HG02678 (cell line): ENCODE data around the gene SLC16A6.
"Not testable (repeated sequence)": the region's sequence is repeated elsewhere in the genome, so short reads cannot be mapped to it uniquely, and the experiment has no call there.

Experiments used
- ATAC-seq: cut with Tn5 transposase; IDR thresholded peaks from one replicate; pipeline ENCODE4 v1.9.1; 2021; ENCODE audit warnings: mild to moderate bottlenecking, moderate library complexity; ENCODE audit not compliant: unreplicated experiment

SLC16A6 gene

DNA sequence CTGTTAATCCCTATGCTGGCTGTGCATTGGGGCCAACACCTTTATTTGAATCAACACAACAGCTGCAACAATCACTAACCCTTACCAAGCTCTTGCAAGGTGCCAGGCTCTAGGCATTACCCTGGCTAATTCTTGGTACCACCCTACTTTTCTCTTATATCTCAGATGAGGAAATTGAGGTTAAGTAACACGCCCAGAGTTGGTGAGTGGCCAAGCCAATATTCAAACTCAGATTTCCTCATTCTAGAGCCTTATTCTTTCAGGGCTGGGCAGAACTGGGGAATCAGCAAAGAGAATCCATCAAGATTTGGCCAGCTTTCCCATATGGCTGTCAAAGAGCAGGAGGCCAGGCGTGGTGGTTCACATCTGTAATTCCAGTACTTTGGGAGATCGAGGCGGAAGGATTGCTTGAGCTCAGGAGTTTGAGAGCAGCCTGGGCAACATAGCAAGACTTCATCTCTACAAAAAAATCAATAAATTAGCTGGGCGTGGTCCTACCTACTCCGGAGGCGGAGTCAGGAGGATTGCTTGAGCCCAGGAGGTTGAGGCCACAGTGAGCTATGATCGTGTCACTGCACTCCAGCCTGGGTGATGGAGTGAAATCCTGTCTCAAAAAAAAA lies 24.1 kb upstream of the SLC16A6 start:
- no peak for ATAC-seq

DNA sequence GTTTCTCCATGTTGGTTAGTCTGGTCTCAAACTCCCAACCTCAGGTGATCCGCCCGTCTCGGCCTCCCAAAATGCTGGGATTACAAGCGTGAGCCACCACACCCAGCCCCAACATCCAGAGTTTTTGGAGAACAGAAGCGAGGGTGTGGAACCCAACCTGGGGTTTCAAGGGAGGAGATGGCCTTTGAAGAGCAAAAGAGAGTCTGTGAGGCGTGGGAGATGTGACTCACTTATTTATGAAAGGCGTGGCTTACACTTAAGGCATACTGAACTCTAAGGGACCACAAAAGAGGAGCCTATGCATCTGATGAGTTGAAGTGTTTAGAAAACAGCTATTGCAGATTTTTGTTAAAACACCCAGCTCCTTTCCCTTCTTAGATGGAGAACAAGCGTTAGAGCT lies 19.2 kb upstream of the SLC16A6 start:
- no peak for ATAC-seq

DNA sequence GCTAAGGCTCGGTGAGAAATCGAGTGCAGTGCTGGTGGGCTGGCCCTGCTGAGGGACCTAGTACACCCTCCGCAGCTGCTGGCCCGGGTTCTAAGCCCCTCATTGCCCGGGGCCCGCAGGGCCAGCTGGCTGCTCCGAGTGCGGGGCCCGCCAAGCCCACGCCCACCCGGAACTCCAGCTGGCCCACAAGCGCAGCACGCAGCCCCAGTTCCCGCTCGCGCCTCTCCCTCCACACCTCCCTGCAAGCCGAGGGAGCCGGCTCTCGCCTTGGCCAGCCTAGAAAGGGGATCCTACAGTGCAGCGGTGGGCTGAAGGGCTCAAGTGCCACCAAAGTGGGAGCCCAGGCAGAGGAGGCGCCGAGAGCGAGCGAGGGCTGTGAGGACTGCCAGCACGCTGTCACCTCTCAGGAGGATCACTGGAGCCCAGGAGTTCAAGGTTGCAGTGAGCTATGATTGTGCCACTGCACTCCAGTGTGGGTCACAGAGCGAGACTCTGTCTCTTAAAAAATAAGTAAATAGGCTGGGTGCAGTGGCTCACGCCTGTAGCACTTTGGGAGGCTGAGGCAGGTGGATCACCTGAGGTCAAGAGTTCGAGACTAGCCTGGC lies 18.2 kb upstream of the SLC16A6 start:
- not testable (repeated sequence) for ATAC-seq

DNA sequence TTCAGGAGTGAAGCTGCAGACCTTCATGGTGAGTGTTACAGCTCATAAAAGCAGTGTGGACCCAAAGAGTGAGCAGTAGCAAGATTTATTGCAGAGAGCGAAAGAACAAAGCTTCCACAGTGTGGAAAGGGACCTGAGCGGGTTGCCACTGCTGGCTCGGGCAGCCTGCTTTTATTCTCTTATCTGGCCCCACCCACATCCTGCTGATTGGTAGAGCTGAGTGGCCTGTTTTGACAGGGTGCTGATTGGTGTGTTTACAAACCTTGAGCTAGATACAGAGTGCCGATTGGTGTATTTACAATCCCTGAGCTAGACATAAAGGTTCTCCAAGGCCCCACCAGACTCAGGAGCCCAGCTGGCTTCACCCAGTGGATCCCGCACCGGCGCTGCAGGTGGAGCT lies 17.6 kb upstream of the SLC16A6 start:
- not testable (repeated sequence) for ATAC-seq

DNA sequence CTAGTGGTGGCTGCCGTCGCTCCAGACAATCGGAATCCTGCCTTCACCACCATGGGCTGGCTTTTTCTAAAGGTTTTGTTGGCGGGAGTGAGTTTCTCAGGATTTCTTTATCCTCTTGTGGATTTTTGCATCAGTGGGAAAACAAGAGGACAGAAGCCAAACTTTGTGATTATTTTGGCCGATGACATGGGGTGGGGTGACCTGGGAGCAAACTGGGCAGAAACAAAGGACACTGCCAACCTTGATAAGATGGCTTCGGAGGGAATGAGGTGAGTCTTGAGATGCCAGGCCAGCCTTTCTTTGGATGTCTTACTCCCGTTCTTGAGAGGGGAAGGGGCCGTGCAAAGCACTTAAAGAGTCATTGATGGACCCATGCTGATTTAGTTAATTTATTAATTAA lies 16.5 kb upstream of the SLC16A6 start:
- ATAC-seq, result no peak

DNA sequence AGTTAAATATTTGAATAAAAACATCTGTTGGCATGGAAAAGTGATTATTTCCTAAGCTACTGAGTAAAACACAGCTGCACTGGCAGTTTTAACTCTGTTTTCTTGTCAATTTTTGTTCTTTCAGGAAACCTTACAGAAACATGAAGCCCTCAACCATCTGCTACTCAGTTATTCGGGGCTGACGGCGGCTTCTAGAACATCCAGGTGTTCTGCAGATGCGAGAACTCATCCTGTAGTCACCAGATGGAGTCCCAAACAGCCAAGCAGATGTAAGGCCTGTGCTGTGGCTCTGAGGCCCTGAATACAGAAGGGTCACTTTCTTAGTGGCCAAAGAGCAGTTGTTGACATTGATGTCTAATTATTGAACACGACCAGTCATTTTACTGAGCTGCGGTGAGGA lies 15.9 kb upstream of the SLC16A6 start:
- no peak for ATAC-seq

DNA sequence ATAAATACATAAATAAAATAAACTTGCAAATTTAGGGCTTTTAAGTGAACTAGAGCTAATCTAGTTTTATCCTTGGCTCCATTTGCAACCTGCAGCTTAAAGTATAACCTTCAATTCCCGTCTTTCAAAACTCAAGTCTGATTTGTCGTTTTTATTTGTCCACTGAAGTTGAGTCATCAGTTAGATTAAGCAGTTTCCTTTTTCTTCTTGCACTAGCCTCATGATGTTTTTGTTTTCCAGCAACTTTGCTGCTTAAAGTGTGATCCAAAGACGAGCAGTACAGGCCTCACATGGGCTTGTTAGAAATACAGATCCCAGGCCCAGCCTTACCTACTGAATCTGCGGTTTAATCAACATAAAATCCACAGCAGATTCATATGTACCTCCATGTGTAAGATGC lies 14.2 kb upstream of the SLC16A6 start:
- ATAC-seq, result no peak

DNA sequence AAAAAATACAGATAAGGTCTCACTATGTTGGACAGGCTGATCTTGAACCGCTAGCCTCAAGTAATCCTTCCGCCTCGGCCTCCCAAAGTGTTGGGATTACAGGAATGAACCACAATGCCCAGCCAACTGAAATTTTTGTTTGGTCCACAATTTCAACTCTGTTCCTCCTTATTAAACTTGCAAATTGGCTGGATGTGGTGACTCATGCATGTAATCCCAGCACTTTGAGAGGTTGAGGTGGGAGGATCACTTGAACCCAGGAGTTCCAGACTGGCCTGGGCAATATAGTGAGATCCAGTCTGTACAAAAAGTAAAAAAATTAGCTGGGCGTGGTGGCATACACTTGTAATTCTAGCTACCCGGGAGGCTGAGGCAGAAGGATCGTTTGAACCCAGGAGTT lies 13.8 kb upstream of the SLC16A6 start:
- no peak for ATAC-seq

DNA sequence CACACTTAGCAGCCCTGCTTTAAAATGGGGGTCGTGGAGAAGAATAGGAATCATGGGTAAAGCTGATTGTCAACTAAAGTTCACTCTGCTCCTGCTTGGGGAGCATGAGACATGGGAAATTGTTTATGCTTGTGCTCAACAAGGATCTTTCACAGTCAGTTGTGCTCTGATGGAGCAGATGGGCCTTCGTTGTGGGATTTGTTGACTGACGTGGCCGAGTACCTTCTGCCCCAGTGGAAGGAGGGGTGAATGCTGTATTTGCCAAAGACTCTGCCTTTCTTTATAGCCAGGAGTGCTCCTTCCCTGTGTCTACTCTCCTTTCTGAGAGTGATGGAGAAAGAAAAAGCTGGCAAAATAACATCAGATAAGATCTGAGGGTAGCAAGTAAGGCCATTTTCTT lies 11.7 kb upstream of the SLC16A6 start:
- ATAC-seq, result no peak

DNA sequence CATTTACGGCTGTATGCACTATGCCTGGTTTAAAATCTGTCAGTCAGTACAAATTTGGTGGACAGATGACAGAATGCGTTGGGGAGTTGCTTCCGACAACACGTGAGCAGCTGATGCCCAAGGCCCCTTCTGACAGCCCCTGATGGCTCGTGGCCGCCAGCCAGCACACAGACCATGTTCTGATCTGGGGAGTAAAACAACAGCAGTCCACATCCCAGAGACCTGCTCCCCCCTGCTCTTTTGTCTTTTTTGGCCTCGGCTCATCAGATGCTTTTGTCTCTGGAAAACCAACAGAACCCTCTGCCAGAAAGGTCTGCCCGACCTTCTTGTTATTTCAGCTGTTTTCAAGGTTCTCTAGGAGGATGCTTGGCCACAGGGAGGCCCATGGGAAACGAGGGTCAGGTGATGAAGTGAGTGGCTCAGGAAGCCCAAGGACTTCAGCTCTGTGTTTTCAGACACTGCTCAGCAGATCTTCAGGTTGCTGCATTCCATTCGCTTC lies 11.2 kb upstream of the SLC16A6 start:
- no peak for ATAC-seq

DNA sequence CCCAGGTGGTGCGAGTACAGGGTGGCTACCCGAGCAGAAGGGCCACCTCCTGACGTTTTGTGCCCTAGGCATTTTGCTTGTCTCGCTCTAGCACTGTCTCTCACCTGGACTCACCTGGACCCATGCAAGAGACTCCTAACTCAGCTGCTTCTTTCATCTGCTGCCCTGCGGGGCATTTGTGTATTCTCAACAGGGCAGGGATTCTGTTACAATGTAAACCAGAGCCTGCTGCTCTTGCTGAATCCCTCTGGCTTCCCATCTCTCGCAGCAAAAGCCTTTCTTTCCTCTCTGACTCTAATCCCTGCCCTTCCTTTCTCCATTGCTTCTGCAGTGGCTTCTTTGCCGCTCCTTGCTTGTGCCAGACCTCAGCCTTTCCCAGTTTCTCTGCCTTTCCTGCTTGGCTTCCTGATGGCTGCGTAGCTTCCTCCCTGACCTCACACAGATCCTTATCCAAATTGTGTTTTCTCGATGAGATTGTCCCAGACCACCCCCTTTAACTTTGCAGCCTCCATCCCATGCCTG lies 10.6 kb upstream of the SLC16A6 start:
- ATAC-seq, result no peak

DNA sequence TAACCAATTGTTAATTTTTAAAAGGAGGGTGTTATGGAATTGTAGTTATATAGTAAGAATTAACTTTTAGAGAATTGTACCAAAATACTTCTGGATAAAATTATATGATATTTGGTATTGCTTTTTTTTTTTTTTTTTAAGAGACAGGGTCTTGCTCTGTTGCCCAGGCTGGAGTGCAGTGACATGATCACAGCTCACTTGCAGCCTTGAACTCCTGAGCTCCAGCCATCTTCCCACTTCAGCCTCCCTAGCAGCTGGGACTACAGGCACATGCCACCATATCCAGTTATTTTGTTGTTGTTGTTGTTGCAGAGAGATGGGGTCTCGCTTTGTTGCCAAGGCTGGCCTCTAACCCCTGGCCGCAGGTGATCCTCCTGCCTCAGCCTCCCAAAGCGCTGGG lies 8.9 kb upstream of the SLC16A6 start:
- no peak for ATAC-seq

DNA sequence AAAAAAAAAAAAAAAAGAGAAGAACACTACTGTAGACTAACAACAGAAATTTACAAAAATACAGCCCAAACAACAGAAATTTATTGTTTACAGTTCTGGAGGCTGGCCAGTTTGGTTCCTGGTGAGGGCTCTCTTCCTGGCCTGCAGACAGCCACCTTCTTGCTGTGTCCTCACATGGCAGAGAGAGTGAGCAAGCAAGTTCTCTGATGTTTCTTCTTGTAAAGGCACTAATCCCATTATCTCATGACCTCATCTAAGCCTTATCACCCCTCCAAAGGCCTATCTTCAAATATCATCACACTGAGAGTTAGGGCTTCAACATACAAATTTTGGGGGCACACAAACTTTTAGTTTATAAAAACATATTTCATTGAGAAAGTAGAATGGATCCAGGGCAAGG lies 7.7 kb upstream of the SLC16A6 start:
- ATAC-seq, result no peak

DNA sequence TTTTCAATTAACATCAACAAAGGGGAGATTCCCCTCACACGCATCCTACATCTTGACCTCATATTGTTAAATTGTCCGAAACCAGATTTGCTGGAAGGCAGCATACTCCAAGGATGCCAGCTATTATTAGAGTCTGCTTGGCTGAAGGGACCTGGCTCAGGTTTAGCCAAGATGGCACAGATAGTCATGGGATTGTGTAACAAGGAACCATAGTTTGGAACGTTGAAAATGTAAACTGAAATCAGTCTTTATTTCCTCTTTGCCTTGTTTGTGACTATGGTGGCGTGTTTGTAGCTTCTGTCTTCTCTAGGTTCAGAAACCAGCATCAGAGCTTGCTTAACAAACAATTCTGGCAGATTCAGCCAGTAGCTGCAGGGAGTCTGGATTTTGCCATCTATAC lies 6.3 kb upstream of the SLC16A6 start:
- ATAC-seq, result no peak

DNA sequence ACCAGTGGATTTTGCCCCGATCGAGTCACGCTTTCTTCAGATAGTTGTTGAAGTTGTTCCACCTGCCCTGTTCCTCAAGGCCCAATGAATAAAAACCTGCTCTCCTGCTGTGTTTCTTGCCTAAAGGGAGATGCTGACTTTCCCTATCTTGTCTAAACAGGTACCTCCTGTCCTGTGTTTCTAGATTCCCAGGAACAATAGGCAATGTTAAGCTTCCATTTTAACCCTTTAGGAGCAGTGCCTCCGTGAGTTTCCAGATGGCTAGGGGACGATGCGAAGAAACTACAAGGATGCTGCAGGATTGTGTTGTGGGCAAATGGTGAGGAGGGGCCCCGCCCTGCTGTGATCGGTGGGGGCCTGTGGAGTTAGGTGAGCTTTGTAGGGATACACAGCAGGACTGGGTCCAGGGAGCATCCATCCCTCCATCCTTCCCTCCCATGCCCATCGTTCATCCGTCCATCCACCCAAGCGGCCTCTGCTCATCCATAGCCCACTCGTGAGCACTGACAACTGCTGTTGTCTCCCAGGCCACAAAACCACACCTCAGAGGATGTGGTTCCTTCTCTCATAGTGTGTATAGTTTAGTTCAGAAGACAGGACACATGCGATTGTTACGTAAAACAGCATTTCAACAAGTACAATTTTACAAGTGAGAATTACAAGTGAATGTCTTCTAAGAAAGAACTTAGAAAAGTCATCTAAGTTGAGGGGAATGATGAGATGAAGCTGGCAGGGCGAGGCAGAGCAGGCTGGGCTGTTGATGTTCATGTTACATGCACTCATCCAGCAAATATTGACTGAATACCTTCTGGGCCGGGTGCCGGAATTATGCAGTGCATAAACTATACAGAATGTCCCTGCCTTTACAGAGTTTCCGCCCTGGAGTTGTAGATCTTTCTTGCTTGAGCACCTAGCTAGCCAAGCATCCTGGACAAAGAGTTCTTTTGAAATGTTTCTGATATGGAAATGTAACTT lies 5.6 kb upstream of the SLC16A6 start:
- no peak for ATAC-seq

DNA sequence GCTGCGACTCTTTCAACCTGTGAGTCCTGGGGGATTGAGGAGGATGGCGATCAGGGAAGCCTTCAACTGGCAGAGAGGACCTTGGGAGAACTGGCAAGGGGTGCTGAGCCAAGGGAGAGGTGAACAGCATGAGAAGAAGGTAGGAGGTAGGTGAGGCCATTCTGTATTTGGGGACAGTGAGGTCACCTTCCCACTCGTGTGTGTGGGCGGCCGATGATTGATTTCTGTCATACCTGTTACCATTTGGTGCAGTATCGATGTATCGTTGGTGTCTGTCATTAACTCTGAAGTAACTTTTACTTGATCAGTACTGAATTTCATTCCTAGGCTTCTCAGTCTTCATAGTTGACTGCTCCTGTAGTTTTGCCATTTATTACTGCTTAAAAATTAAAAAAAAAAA lies 4.2 kb upstream of the SLC16A6 start:
- no peak for ATAC-seq

DNA sequence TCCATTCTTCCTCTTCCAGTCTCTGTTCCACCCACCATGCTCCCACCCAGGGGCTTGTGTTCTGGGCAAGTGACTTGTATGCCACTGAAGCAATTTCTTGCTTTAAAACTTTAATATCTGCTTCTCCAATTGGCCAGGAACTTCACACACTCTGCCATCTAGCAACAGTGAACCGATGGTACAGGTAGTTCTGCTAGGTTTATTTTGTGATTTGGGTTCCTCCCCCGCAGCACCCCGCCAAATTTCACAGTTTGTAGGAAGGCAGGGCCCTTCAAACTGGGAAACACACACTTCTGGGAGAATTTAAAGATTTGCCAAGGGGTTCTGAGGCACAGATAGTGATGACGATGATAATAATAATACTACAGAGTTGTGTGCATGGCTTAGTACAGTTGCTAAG lies 3.7 kb upstream of the SLC16A6 start:
- ATAC-seq, result no peak

DNA sequence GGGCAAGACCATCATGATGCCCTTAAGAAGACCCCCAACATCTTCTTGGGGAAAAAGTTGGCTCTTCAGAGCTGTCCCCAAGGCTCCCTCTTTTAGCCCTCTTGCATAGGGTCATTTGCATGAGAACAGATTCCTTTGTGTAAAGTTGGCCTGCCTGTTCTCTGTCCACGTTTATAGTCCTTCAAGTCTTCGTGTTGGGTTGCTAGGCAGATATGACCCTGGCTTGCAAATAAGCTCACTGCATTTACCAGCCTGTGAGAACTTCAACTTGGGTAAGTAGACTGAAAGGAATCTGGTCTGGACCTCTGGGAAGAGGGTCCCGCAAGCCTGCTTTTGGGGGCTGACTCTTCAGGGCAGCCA lies 3.2 kb upstream of the SLC16A6 start:
- ATAC-seq, result no peak

DNA sequence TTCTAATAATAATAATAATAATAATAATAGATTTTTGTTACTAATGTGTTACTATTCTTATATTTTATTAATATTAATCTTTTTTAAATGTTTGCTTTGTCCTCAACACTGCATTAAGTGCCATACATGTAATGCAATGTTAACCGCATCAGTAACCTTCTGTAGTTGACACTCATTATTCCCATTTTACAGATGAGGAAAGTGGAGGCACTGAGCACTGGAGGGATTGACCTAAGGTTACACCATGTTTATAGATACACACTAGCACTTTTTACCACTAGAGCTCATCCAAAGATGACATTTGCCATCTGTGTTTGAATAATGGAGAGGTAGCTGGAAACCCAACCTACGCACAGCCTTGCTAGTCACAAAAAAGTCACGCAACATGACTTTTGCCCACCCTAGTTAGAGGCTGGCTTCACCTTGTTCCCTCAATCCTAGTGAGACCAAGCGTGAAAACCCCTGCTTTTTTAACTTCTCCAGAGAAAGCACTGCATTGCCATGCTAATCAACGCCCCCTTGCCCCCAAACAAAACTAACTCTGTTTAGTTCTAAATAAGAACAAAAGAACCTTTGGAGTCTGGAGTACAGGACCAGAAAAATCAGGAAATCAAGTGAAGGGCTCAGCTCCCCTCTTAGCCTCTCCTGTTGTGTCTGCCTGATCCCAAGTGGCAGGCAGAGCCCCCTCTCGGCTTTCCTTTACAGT lies 2.7 kb upstream of the SLC16A6 start:
- no peak for ATAC-seq

DNA sequence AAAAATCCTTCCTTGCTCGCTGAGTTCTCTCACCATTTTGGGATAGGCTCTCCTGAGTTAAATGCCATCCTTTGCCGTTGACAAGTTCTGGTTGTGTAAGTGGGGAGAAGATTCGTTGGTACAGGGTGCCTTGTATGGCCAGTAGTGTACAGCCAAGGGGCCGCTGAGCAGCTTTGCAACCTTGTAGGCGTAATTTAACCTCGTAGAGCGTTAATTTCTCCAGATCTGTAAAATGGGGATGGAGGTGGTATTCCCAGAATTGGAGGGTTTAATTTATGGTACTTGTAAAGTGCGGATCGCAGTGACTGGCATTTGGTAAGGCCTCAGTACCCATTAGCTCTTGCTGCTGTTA lies 1.7 kb upstream of the SLC16A6 start:
- no peak for ATAC-seq
